GM06990 (cell line): ENCODE measurements around the gene EPAS1.

Source experiments
- DNase-seq: peaks from one replicate; pipeline ENCODE4 v3.0.0-alpha.2; 2011; ENCODE audit not compliant: insufficient read length; ENCODE audit errors: extremely low read depth
- H3K27me3 ChIP-seq: replicated peaks from 2 replicates; pipeline ENCODE4 v1.6.0; 2011; ENCODE audit warnings: low read length; ENCODE audit not compliant: control insufficient read depth, insufficient read depth
- H3K36me3 ChIP-seq: 2 replicates; pipeline ENCODE4 v1.5.1; 2011; ENCODE audit warnings: low read length; ENCODE audit not compliant: control insufficient read depth, insufficient read depth
- H3K4me3 ChIP-seq: replicated peaks from 2 replicates; pipeline ENCODE4 v1.5.1; 2011; ENCODE audit warnings: low read depth, mild to moderate bottlenecking, control low read depth, low read length
- TF ChIP-seq, protein P1 (sequence below): IDR thresholded peaks from 2 replicates; pipeline ENCODE4 v1.5.1; 2011; ENCODE audit warnings: low read length, control low read depth, mild to moderate bottlenecking, inconsistent platforms; ENCODE audit not compliant: insufficient read depth, poor library complexity, severe bottlenecking

The EPAS1 gene

DNA sequence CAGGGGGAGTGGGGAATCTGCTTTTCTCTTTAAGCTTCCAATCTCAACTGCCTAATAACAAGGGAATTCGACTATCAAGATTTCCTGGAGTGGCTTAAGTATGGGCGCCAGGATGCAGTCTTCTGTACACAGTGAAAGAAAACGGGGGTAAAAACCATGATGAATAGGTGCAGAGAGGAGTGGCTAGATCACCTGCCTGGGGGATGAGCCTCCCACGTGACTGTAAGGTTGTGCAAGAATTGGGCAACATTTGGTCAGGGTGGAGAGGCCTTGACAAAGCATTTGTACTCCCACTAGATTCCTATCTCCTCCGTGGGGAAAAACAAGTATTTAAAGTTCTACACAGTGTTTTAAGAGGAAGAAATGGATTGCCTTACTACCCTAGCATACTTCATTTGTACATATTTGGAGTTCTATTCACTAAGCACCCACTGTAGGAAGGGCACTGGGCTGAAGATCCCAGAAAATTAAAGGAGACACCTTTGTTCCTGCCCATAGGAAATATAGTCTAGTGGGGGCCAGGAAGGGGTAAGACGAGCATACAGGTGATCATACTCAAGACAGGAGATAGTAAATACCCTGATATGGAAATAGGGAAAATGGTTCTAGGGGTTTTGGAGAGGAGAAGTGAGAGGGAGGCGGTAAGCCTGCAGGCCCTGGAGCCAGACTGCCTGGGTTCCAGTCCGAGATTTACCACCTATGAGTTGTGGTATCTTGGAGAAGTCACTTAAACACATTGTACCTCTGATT is 29.2 kb downstream of the EPAS1 start:
- TF ChIP-seq, protein P1, sequence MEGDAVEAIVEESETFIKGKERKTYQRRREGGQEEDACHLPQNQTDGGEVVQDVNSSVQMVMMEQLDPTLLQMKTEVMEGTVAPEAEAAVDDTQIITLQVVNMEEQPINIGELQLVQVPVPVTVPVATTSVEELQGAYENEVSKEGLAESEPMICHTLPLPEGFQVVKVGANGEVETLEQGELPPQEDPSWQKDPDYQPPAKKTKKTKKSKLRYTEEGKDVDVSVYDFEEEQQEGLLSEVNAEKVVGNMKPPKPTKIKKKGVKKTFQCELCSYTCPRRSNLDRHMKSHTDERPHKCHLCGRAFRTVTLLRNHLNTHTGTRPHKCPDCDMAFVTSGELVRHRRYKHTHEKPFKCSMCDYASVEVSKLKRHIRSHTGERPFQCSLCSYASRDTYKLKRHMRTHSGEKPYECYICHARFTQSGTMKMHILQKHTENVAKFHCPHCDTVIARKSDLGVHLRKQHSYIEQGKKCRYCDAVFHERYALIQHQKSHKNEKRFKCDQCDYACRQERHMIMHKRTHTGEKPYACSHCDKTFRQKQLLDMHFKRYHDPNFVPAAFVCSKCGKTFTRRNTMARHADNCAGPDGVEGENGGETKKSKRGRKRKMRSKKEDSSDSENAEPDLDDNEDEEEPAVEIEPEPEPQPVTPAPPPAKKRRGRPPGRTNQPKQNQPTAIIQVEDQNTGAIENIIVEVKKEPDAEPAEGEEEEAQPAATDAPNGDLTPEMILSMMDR, result no peak
- H3K36me3 ChIP-seq, result no peaks in the 10 kb centered on the region
- peaks cover 2% of the 10 kb centered on the region for H3K27me3 ChIP-seq
- no peak for DNase-seq
- no peak overlapping the region for H3K4me3 ChIP-seq

DNA sequence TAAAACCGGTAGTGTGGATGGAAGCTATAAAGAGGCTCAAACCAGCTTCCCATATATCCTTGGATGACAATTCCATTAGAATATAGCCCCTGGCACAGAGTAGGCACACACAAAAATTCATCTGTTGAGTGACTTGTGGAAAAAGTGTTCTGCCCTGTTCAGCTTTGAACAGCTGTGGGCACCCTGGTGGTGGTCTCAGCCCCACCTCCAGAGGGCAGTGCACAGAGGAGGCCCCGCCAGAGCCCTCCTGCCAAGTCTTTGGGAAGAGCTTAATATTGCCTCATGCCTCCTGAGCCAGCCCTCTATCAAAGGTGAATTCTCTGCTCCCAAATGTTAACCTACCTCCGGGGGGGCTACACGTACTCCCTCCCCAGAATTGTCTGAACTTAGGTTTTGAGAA is 30.4 kb downstream of the EPAS1 start:
- DNase-seq, result no peak
- H3K4me3 ChIP-seq, result no peak overlapping the region
- H3K36me3 ChIP-seq, result no peaks in the 10 kb centered on the region
- H3K27me3 ChIP-seq, result peaks cover 2% of the 10 kb centered on the region
- TF ChIP-seq, protein P1, result peak; percentile 15

DNA sequence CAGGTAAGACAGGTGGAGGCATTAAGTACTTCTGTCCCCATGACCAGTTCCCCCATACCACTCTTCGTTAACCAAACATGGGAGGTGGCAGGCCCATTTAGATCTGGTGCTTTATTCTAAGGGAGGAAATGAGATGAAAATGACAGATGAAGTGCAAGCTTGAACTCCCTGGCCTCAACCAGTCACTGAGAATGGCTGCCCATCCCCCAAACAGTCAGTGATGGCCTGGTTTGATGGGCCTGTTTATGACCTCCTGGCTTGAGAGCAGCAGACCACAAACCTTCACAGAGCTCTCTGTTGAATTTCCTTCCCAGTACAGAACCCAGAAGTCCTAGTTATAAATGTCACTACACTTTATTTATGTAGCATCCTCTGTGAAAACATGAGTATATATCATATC is 31.1 kb downstream of the EPAS1 start:
- no peak for DNase-seq
- Histone ChIP-seq H3K27me3 (no peaks in the 10 kb centered on the region; the same call in none of the 2 replicates), H3K36me3 (no peaks in the 10 kb centered on the region), H3K4me3 (no peak overlapping the region)
- TF ChIP-seq, protein P1, result no peak

DNA sequence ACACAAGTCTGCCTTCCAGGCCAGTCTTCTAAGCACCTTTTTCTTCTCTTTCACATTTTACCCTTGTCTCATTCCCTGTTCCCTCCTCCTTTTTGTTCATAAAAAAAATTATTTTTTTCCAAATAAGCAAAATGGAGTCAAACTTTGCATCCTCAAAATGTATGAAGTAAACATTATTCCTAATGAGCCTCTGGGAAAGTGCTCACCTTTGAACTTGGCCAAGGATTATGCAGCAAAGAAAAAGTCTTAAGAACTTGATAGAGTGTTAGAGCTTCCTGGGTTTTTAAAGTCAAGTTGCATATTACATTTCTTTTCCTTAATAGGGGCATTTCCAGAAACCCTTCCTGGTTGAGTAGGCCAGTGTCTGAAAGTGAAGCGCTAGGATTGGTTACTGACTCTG is 31.6 kb downstream of the EPAS1 start:
- no peak for DNase-seq
- Histone ChIP-seq H3K36me3 (no peaks in the 10 kb centered on the region), H3K27me3 (no peaks in the 10 kb centered on the region; the same call in none of the 2 replicates), H3K4me3 (no peak overlapping the region)
- TF ChIP-seq, protein P1, result no peak

DNA sequence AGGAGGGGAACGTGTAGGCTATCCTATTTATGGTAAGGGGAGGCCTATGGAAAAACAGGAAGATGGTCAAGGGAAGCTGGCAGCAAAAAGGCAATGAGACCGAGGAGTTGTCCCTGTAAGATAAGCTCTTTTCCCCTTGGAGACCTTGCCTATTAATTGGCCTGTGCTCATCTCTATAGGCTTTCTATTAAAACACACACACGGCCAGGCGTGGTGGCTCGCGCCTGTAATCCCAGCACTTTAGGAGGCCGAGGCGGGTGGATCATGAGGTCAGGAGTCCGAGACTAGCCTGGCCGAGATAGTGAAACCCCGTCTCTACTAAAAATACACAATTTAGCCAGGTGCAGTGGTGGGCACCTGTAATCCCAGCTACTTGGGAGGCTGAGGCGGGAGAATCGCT is 32.1 kb downstream of the EPAS1 start:
- no peak for DNase-seq
- no peaks in the 10 kb centered on the region for H3K36me3 ChIP-seq
- H3K27me3 ChIP-seq, result no peaks in the 10 kb centered on the region; the same call in none of the 2 replicates
- TF ChIP-seq, protein P1, result no peak
- H3K4me3 ChIP-seq, result no peak overlapping the region
